Type B pancreatic cell (in vitro differentiated cells): ENCODE measurements around the gene FOXP4. TPM values are rescaled to one million over a fixed set of nuclear protein-coding genes. Genes with fewer than 3 reads are reported as not detected.
A peak's percentile ranks its signal among the peaks of the same experiment; 100 is the strongest.

Experiments
- DNase-seq: peaks from one replicate; pipeline ENCODE4 v3.0.0; 2021; ENCODE audit warnings: mixed read lengths; ENCODE audit not compliant: unreplicated experiment; ENCODE audit errors: extremely low spot score
- H3K27ac Mint-ChIP-seq: 2 replicates; pipeline ENCODE4 v1.8.0; 2021; ENCODE audit warnings: mild to moderate bottlenecking, mixed read lengths
- H3K27me3 Mint-ChIP-seq: 2 replicates; pipeline ENCODE4 v1.8.0; 2021; ENCODE audit warnings: mixed read lengths
- H3K36me3 Mint-ChIP-seq: 2 replicates; pipeline ENCODE4 v1.8.0; 2021; ENCODE audit warnings: mixed read lengths
- H3K4me1 Mint-ChIP-seq: one replicate; pipeline ENCODE4 v1.8.0; 2021; ENCODE audit warnings: mixed read lengths; ENCODE audit not compliant: unreplicated experiment
- H3K4me3 Mint-ChIP-seq: 2 replicates; pipeline ENCODE4 v1.8.0; 2021; ENCODE audit warnings: mild to moderate bottlenecking, mixed read lengths
- H3K9me3 Mint-ChIP-seq: 2 replicates; pipeline ENCODE4 v1.8.0; 2021; ENCODE audit warnings: mixed read lengths
- total RNA-seq: library from RNA; stranded (reverse); gene quantifications from 2 replicates; pipeline ENCODE4 v1.2.1, GENCODE V29; 2021; ENCODE audit warnings: low replicate concordance
- TF ChIP-seq, protein P1 (sequence below): fragments of 200-600 bp; sonication (generic); conservative IDR thresholded peaks from 2 replicates; pipeline ENCODE4 v1.5.0; 2021; ENCODE audit warnings: antibody characterized with exemption, mild to moderate bottlenecking

Gene FOXP4
- total RNA-seq, 1 donor from 2014 or later: 100 TPM

GRCh38 chr6:41560431-41561192, 14.4 kb downstream of the FOXP4 start:
- peak overlapping the region; percentile 81 for H3K4me3 Mint-ChIP-seq
- H3K27me3 Mint-ChIP-seq: no peaks in the 10 kb centered on the region
- peaks cover 8% of the 10 kb centered on the region for H3K36me3 Mint-ChIP-seq
- H3K9me3 Mint-ChIP-seq: no peaks in the 10 kb centered on the region
- no peak overlapping the region for H3K27ac Mint-ChIP-seq
- TF ChIP-seq, protein P1, sequence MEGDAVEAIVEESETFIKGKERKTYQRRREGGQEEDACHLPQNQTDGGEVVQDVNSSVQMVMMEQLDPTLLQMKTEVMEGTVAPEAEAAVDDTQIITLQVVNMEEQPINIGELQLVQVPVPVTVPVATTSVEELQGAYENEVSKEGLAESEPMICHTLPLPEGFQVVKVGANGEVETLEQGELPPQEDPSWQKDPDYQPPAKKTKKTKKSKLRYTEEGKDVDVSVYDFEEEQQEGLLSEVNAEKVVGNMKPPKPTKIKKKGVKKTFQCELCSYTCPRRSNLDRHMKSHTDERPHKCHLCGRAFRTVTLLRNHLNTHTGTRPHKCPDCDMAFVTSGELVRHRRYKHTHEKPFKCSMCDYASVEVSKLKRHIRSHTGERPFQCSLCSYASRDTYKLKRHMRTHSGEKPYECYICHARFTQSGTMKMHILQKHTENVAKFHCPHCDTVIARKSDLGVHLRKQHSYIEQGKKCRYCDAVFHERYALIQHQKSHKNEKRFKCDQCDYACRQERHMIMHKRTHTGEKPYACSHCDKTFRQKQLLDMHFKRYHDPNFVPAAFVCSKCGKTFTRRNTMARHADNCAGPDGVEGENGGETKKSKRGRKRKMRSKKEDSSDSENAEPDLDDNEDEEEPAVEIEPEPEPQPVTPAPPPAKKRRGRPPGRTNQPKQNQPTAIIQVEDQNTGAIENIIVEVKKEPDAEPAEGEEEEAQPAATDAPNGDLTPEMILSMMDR: no peak
- peaks cover 62% of the 10 kb centered on the region for H3K4me1 Mint-ChIP-seq
- no peak for DNase-seq

- no peaks in the 10 kb centered on the region for H3K27me3 Mint-ChIP-seq
- H3K9me3 Mint-ChIP-seq: no peaks in the 10 kb centered on the region
- TF ChIP-seq, protein P1: no peak
- H3K27ac Mint-ChIP-seq: no peak overlapping the region
- H3K4me3 Mint-ChIP-seq: peak overlapping the region; percentile 50
- peaks cover 58% of the 10 kb centered on the region for H3K4me1 Mint-ChIP-seq
- peaks cover 11% of the 10 kb centered on the region for H3K36me3 Mint-ChIP-seq
- no peak for DNase-seq
Observed at GRCh38 chr6:41561416-41561815, 15.2 kb downstream of the FOXP4 start.

DNA sequence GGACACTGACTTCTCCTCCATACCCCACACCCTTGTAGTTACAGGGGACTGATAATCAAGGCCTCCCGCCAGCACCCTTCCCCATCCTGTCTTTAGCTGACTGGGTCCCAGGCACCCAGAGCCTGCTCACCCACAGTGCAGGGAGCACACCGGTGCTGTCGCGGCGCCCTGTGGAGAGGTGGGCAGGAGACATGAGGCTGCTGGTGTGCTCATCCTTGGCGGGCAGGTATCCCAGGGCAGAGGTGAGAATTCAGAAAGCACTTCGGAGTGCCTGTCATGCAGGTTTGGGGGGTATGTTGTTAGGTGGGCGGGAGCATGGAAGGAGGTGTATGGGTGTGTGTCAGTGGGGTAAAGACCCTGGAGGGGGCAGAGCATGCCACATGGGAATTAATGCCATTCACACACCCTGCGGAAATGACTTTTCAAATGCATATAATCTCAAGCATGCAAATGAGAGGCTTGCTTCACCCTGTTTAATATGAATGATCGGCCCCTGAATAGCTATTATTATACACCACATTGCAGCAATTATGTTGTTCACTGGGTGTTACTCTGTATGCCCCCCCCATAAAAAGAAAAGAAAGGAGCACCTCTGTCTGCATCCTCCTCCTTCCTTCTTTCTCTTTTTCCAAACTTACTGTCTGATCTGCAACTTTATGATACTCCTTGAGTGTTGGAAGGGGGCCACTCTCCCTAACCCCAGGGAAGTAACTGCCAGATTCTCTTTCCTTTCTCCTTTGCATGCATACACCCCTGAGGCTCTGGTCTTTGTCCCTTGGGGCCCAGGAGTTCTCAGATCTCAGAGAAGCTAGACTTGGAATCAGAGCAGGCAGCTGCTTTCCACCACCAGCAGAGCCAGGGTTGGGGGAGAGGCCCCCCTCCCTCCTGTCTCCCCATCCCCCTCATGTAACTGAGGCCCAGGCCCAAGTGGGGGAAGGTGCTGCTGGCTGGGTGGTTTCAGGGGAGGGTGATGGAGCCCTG, 16.0 kb downstream of the FOXP4 start:
- peaks cover 52% of the 10 kb centered on the region for H3K4me1 Mint-ChIP-seq
- H3K9me3 Mint-ChIP-seq: no peaks in the 10 kb centered on the region
- no peaks in the 10 kb centered on the region for H3K27me3 Mint-ChIP-seq
- H3K36me3 Mint-ChIP-seq: peaks cover 16% of the 10 kb centered on the region
- H3K27ac Mint-ChIP-seq: peak overlapping the region; percentile 31
- H3K4me3 Mint-ChIP-seq: peak overlapping the region; percentile 7
- no peak for DNase-seq
- TF ChIP-seq, protein P1: no peak

GRCh38 chr6:41563060-41563776, 17.0 kb downstream of the FOXP4 start:
- Mint-ChIP-seq H3K27me3 (no peaks in the 10 kb centered on the region), H3K27ac (peak overlapping the region; percentile 31)

More at GRCh38 chr6:41563060-41563776, 17.0 kb downstream of the FOXP4 start:
- H3K9me3 Mint-ChIP-seq: no peaks in the 10 kb centered on the region
- TF ChIP-seq, protein P1: no peak
- peaks cover 20% of the 10 kb centered on the region for H3K36me3 Mint-ChIP-seq
- no peak overlapping the region for H3K4me3 Mint-ChIP-seq
- DNase-seq: no peak
- peaks cover 46% of the 10 kb centered on the region for H3K4me1 Mint-ChIP-seq
